Upper lobe of left lung (tissue), 4 donors: ENCODE results near the gene MIB2.
"Not testable (repeated sequence)": the region's sequence is repeated elsewhere in the genome, so short reads cannot be mapped to it uniquely, and the experiment has no call there.

Experiments used
- POLR2A ChIP-seq, 4 donors: fragments of 450-650 bp; IDR thresholded peaks; one replicate each; pipeline ENCODE4 v1.5.1; 2016 to 2017; ENCODE audit warnings: antibody characterized with exemption in 4 of 4, mild to moderate bottlenecking in 2 of 4
- TF ChIP-seq, protein P1 (sequence below), 6 experiments: fragments of 450-650 bp in 4 of 6; fragments of 200-600 bp in 2 of 6; sonication (generic) in 2 of 6; IDR thresholded peaks; one replicate each; pipeline ENCODE4 v1.5.1; 2016 to 2019; ENCODE audit warnings: antibody characterized with exemption in 6 of 6

DNA sequence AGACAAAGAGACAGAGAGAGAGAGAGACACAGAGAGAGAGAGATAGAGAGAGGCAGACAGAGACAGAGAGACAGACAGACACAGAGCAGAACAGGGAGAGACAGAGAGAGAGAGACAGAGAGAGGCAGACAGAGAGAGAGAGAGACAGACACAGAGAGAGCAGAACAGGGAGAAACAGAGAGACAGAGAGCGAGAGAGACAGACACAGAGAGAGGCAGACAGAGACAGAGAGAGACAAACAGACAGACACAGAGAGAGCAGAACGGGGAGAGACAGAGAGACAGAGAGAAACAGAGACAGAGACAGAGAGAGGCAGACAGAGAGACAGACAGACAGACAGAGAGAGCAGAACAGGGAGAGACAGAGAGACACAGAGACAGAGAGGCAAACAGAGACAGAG lies 20.0 kb upstream of the MIB2 start:
- TF ChIP-seq, protein P1, sequence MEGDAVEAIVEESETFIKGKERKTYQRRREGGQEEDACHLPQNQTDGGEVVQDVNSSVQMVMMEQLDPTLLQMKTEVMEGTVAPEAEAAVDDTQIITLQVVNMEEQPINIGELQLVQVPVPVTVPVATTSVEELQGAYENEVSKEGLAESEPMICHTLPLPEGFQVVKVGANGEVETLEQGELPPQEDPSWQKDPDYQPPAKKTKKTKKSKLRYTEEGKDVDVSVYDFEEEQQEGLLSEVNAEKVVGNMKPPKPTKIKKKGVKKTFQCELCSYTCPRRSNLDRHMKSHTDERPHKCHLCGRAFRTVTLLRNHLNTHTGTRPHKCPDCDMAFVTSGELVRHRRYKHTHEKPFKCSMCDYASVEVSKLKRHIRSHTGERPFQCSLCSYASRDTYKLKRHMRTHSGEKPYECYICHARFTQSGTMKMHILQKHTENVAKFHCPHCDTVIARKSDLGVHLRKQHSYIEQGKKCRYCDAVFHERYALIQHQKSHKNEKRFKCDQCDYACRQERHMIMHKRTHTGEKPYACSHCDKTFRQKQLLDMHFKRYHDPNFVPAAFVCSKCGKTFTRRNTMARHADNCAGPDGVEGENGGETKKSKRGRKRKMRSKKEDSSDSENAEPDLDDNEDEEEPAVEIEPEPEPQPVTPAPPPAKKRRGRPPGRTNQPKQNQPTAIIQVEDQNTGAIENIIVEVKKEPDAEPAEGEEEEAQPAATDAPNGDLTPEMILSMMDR (IDR thresholded peaks at IDR 0.05) = not testable (repeated sequence)
- TF ChIP-seq POLR2A (IDR thresholded peaks at IDR 0.05) = not testable (repeated sequence)
